H9 (cell line): ENCODE data around the gene NRXN3. TPM values are rescaled to one million over a fixed set of nuclear protein-coding genes. Genes with fewer than 3 reads are reported as not detected.

Source experiments
- DNase-seq: peaks from one replicate; pipeline ENCODE4 v3.0.0-alpha.2; 2017
- H2AFZ ChIP-seq: one replicate; pipeline ENCODE4 v1.6.1; 2013; ENCODE audit warnings: mild to moderate bottlenecking, low read length, control low read depth, moderate library complexity
- H2AK5ac ChIP-seq: 2 replicates; pipeline ENCODE4 v1.6.1; 2013; ENCODE audit warnings: low read length, control low read depth, mixed read lengths; ENCODE audit not compliant: insufficient read length
- H2BK120ac ChIP-seq: one replicate; pipeline ENCODE4 v1.6.1; 2013; ENCODE audit warnings: low read depth, mild to moderate bottlenecking, low read length, control low read depth, inconsistent platforms; ENCODE audit not compliant: poor library complexity, severe bottlenecking
- H2BK12ac ChIP-seq: 2 replicates; pipeline ENCODE4 v1.6.1; 2013; ENCODE audit warnings: low read length, control low read depth, mixed read lengths, low read depth; ENCODE audit not compliant: insufficient read length
- H2BK15ac ChIP-seq: 2 replicates; pipeline ENCODE4 v1.6.1; 2013; ENCODE audit warnings: low read depth, low read length, control low read depth
- H2BK20ac ChIP-seq: one replicate; pipeline ENCODE4 v1.6.1; 2013; ENCODE audit warnings: low read depth, mild to moderate bottlenecking, low read length, control low read depth, inconsistent platforms; ENCODE audit not compliant: poor library complexity, severe bottlenecking
- H2BK5ac ChIP-seq: 2 replicates; pipeline ENCODE4 v1.6.1; 2013; ENCODE audit warnings: low read length, control low read depth, mixed read lengths; ENCODE audit not compliant: insufficient read length
- H3K14ac ChIP-seq: 2 replicates; pipeline ENCODE4 v1.6.1; 2013; ENCODE audit warnings: low read length, control low read depth; ENCODE audit not compliant: insufficient read depth
- H3K18ac ChIP-seq: 2 replicates; pipeline ENCODE4 v1.6.1; 2013; ENCODE audit warnings: low read depth, mild to moderate bottlenecking, mixed read lengths, low read length, control low read depth; ENCODE audit not compliant: insufficient read length
- H3K23ac ChIP-seq: 2 replicates; pipeline ENCODE4 v1.6.1; 2013; ENCODE audit warnings: low read length, control low read depth, mixed read lengths, low read depth; ENCODE audit not compliant: insufficient read length
- H3K23me2 ChIP-seq: 2 replicates; pipeline ENCODE4 v1.6.1; 2013; ENCODE audit warnings: low read depth, mild to moderate bottlenecking, mixed read lengths, low read length, control low read depth; ENCODE audit not compliant: insufficient read length, poor library complexity, severe bottlenecking
- H3K27ac ChIP-seq: 2 replicates; pipeline ENCODE4 v1.5.1; 2013; ENCODE audit warnings: low read length, control low read depth, mixed read lengths, low read depth; ENCODE audit not compliant: insufficient read length
- H3K27me3 ChIP-seq: 2 replicates; pipeline ENCODE4 v1.6.1; 2013; ENCODE audit warnings: low read length, control low read depth, inconsistent platforms; ENCODE audit not compliant: insufficient read depth
- H3K4ac ChIP-seq: 2 replicates; pipeline ENCODE4 v1.6.1; 2013; ENCODE audit warnings: low read depth, mild to moderate bottlenecking, control low read depth, inconsistent platforms, low read length, moderate library complexity
- H3K4me1 ChIP-seq: 2 replicates; pipeline ENCODE4 v1.6.1; 2013; ENCODE audit warnings: low read length, control low read depth, inconsistent platforms; ENCODE audit not compliant: insufficient read depth
- H3K4me2 ChIP-seq: 2 replicates; pipeline ENCODE4 v1.6.1; 2013; ENCODE audit warnings: low read length, control low read depth, mixed read lengths; ENCODE audit not compliant: insufficient read length, insufficient read depth
- H3K56ac ChIP-seq: 2 replicates; pipeline ENCODE4 v1.6.1; 2013; ENCODE audit warnings: low read depth, mild to moderate bottlenecking, mixed read lengths, low read length, control low read depth; ENCODE audit not compliant: insufficient read length
- H3K79me1 ChIP-seq: 2 replicates; pipeline ENCODE4 v1.6.1; 2013; ENCODE audit warnings: low read depth, mild to moderate bottlenecking, moderate library complexity, low read length, control low read depth, inconsistent platforms; ENCODE audit not compliant: insufficient read depth, poor library complexity, severe bottlenecking
- H3K79me2 ChIP-seq: 2 replicates; pipeline ENCODE4 v1.6.1; 2013; ENCODE audit warnings: low read length, control low read depth, inconsistent platforms; ENCODE audit not compliant: insufficient read depth
- H3K9ac ChIP-seq: 2 replicates; pipeline ENCODE4 v1.6.1; 2013; ENCODE audit warnings: low read length, control low read depth, mixed read lengths; ENCODE audit not compliant: insufficient read length; ENCODE audit errors: extremely low read depth
- H3K9me3 ChIP-seq: one replicate; pipeline ENCODE4 v1.6.1; 2013; ENCODE audit warnings: low read depth, low read length, inconsistent platforms; ENCODE audit not compliant: control insufficient read depth
- H3T11ph ChIP-seq: one replicate; pipeline ENCODE4 v1.6.1; 2013; ENCODE audit warnings: mild to moderate bottlenecking, low read length, control low read depth, inconsistent platforms
- H4K20me1 ChIP-seq: one replicate; pipeline ENCODE4 v1.6.1; 2013; ENCODE audit not compliant: control insufficient read depth, insufficient read length, insufficient read depth
- H4K5ac ChIP-seq: 2 replicates; pipeline ENCODE4 v1.6.1; 2013; ENCODE audit warnings: low read depth, mild to moderate bottlenecking, mixed read lengths, low read length, control low read depth; ENCODE audit not compliant: insufficient read length
- H4K8ac ChIP-seq: replicated peaks from 2 replicates; pipeline ENCODE4 v1.6.1; 2013; ENCODE audit warnings: low read length, control low read depth, mixed read lengths, low read depth; ENCODE audit not compliant: insufficient read length
- H4K91ac ChIP-seq: 2 replicates; pipeline ENCODE4 v1.6.1; 2013; ENCODE audit warnings: low read depth, mild to moderate bottlenecking, moderate library complexity, mixed read lengths, low read length, control low read depth; ENCODE audit not compliant: insufficient read length
- H3K27ac Mint-ChIP-seq, 3 experiments: 2 replicates in 2 of 3; 3 replicates in 1 of 3; pipeline ENCODE4 v1.8.0; 2020 to 2021; ENCODE audit warnings: mixed read lengths in 3 of 3, mild to moderate bottlenecking in 1 of 3, moderate library complexity in 1 of 3
- H3K27me3 Mint-ChIP-seq: 2 replicates; pipeline ENCODE4 v1.8.0; 2021; ENCODE audit warnings: low read depth, mild to moderate bottlenecking, moderate library complexity, mixed read lengths
- H3K36me3 Mint-ChIP-seq, 3 experiments: 2 replicates in 2 of 3; 3 replicates in 1 of 3; pipeline ENCODE4 v1.8.0; 2020 to 2021; ENCODE audit warnings: low read depth in 3 of 3, mixed read lengths in 3 of 3; ENCODE audit not compliant: insufficient read depth in 1 of 3
- H3K4me1 Mint-ChIP-seq, 2 experiments: 2 replicates each; pipeline ENCODE4 v1.8.0; 2020; ENCODE audit warnings: mixed read lengths in 2 of 2
- H3K4me3 Mint-ChIP-seq, 2 experiments: 2 replicates in 1 of 2; 3 replicates in 1 of 2; pipeline ENCODE4 v1.8.0; 2020 to 2021; ENCODE audit warnings: mild to moderate bottlenecking in 2 of 2, mixed read lengths in 2 of 2, moderate library complexity in 1 of 2
- H3K9me3 Mint-ChIP-seq, 2 experiments: 2 replicates in 1 of 2; 3 replicates in 1 of 2; pipeline ENCODE4 v1.8.0; 2020; ENCODE audit warnings: mild to moderate bottlenecking in 2 of 2, mixed read lengths in 2 of 2, moderate library complexity in 1 of 2
- total RNA-seq: library from RNA; stranded (reverse); gene quantifications from 2 replicates; pipeline ENCODE4 v1.2.1, GENCODE V29; 2021
- TF ChIP-seq, protein P1 (sequence below): fragments of 200-600 bp; sonication (generic); conservative IDR thresholded peaks from 3 replicates; pipeline ENCODE4 v1.8.0; 2021; ENCODE audit warnings: antibody characterized with exemption, mild to moderate bottlenecking

The NRXN3 gene
- total RNA-seq, 1 experiment from 2014 or later = 1.8 TPM

DNA sequence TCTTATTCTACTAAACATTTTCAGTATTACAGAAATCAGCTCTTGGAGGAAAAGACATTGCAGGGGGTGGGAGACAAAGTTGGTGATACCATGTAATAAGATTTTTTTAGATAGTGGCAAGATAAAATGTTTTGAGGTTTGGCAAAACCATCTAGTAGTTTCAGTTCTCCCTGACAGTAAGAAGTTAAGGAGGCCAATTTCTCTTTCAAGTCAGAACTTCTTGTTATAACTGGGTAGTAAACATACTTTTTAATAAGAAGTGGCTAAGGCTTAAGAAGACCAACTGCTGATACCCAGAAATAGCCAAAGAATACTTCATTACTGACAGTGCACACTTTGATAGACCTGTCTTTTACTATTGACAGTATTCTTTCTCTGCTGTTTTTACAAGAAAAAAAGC lies 1588.8 kb downstream of the NRXN3 start:
- no peak overlapping the region for H3T11ph ChIP-seq
- peaks cover 0 to 6% (median 0%) of the 10 kb centered on the region in 3 experiments; a peak in 2 of 7 replicates for H3K36me3 Mint-ChIP-seq
- H2BK12ac ChIP-seq = no peak overlapping the region
- no peak overlapping the region for H3K9ac ChIP-seq
- no peak overlapping the region for H3K4me3 Mint-ChIP-seq
- no peak overlapping the region for H2BK15ac ChIP-seq
- no peak overlapping the region for H3K23ac ChIP-seq
- H4K8ac ChIP-seq = no peak overlapping the region
- no peak overlapping the region for H3K4ac ChIP-seq
- H3K14ac ChIP-seq = no peak overlapping the region
- no peak overlapping the region for H2BK20ac ChIP-seq
- H3K9me3 ChIP-seq = no peaks in the 10 kb centered on the region
- H2BK5ac ChIP-seq = no peak overlapping the region
- no peak overlapping the region for H3K56ac ChIP-seq
- TF ChIP-seq, protein P1, sequence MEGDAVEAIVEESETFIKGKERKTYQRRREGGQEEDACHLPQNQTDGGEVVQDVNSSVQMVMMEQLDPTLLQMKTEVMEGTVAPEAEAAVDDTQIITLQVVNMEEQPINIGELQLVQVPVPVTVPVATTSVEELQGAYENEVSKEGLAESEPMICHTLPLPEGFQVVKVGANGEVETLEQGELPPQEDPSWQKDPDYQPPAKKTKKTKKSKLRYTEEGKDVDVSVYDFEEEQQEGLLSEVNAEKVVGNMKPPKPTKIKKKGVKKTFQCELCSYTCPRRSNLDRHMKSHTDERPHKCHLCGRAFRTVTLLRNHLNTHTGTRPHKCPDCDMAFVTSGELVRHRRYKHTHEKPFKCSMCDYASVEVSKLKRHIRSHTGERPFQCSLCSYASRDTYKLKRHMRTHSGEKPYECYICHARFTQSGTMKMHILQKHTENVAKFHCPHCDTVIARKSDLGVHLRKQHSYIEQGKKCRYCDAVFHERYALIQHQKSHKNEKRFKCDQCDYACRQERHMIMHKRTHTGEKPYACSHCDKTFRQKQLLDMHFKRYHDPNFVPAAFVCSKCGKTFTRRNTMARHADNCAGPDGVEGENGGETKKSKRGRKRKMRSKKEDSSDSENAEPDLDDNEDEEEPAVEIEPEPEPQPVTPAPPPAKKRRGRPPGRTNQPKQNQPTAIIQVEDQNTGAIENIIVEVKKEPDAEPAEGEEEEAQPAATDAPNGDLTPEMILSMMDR = no peak
- H3K4me2 ChIP-seq = no peak overlapping the region
- H3K79me2 ChIP-seq = no peaks in the 10 kb centered on the region
- H3K4me1 ChIP-seq = no peaks in the 10 kb centered on the region
- H4K91ac ChIP-seq = no peak overlapping the region
- no peak overlapping the region for H3K27ac ChIP-seq
- no peak overlapping the region for H2AK5ac ChIP-seq
- no peaks in the 10 kb centered on the region for H3K79me1 ChIP-seq
- peaks cover 0 to 7% of the 10 kb centered on the region in 2 experiments; a peak in 2 of 4 replicates for H3K4me1 Mint-ChIP-seq
- no peak overlapping the region for H2BK120ac ChIP-seq
- H3K27me3 ChIP-seq = no peaks in the 10 kb centered on the region
- no peak for DNase-seq
- no peak overlapping the region for H4K5ac ChIP-seq
- H3K27ac Mint-ChIP-seq = no peak overlapping the region
- no peaks in the 10 kb centered on the region for H3K23me2 ChIP-seq
- no peaks in the 10 kb centered on the region for H4K20me1 ChIP-seq
- H2AFZ ChIP-seq = no peak overlapping the region
- H3K9me3 Mint-ChIP-seq = no peaks in the 10 kb centered on the region
- no peak overlapping the region for H3K18ac ChIP-seq
- no peaks in the 10 kb centered on the region for H3K27me3 Mint-ChIP-seq
